ENCODE results near the gene ADGRL3. TPM values are rescaled to one million over a fixed set of nuclear protein-coding genes. Genes with fewer than 3 reads are reported as not detected.
"Not testable (repeated sequence)": the region's sequence is repeated elsewhere in the genome, so short reads cannot be mapped to it uniquely, and the experiment has no call there.

The ADGRL3 gene
- total RNA-seq, 1 experiment from 2014 or later = 1.2 TPM

DNA sequence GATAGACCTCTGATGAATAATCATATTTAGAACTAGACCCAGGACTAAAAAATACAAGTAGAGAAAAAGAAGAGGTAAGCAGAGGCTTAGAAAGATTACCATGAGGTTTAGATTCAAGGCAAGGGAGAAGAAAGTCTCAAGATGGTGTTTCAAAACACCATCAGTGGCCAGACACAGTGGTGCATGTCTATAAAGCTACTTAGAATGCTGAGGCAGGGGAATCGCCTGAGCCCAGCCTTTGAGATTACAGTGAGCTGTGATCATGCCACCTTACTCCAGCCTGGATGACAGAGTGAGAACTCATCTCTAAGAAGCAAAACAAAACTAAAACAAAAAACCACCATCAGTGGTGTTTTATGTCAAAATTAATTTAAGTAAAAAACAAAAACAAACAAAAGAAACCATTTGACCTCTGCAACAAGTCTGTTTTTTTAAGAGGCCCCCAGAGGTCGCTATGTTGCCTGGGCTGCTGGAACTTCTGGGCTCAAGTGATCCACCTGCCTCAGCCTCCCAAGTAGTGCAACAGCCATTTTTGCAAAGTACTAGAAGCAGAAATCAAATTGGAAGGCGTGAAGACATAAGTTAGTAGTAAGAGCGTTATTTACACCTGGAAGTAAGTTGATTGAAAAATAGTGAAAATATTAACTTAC lies 784.3 kb downstream of the ADGRL3 start:
- no peak for DNase-seq (ENCODE audit: low read depth)

DNA sequence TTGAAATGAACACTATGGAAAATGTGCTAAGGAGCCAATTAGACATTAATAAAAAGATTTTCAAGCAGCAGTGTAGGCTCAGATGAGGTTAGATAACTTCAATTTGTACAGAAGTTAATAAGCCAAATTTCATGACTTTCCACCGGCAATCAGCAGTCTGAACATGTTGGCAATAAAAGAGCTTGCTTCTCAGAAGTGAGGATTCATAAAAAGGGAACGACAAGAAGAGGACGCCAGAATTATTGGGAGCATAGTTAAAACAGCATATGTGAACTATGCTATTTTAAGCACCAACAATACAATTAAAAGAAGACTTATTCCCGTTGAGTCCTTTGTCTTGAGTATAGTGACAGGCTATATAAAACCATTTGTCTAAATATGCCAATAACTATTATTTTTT lies 785.3 kb downstream of the ADGRL3 start:
- no peak for DNase-seq (ENCODE audit: low read depth)

DNA sequence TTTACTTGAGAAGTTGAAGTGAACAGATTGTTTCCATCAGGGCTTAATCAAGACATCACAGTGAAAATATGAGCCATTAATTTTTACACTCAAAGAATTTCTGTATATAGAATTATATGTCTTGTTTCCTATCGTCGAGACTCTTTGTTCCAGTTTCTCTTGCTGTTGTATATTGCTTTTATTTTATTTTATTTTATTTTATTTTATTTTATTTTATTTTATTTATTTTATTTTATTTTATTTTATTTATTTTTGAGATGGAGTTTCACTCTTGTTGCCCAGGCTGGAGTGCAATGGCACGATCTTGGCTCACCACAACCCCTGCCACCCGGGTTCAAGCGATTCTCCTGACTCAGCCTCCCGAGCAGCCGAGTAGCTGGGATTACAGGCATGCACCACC lies 786.8 kb downstream of the ADGRL3 start:
- DNase-seq (ENCODE audit: low read depth) = not testable (repeated sequence)

DNA sequence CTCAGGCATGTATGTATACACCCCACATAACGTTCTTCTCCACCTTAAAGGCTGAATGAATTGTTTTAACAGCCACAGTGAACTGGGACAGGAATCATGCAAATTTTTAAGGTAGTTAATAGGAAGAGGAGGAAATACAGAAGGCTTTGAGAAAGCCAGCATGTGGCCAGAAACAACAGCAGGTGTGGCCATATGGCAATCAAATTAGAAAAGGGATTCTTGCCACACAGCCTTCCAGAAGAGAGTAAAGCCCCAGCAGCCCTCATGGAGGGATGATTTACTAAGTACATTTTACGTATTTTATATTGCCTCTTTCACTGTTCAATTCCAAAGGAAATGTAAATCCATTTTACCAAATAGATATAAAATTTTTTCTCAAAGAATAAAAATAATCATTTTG lies 792.2 kb downstream of the ADGRL3 start:
- no peak for DNase-seq (ENCODE audit: low read depth)

DNA sequence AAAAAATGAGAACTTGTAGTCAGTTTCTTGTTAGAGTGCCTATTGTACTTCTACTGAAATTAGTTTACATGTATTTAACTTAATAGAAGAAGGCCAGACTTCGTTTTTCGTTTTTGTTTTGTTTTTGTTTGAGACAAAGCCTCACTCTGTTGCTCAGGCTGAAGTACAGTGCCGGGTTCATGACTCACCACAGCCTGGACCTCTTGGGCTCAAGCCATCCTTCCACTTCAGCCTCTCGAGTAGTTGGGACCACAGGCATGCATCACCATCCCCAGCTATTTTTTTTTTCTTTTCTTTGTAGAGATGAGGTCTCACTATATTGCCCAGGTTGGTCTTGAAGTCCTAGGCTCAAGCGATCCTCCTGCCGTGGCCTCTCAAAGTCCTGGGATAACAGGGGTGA lies 793.9 kb downstream of the ADGRL3 start:
- peak; percentile 86 for DNase-seq (ENCODE audit: low read depth)

DNA sequence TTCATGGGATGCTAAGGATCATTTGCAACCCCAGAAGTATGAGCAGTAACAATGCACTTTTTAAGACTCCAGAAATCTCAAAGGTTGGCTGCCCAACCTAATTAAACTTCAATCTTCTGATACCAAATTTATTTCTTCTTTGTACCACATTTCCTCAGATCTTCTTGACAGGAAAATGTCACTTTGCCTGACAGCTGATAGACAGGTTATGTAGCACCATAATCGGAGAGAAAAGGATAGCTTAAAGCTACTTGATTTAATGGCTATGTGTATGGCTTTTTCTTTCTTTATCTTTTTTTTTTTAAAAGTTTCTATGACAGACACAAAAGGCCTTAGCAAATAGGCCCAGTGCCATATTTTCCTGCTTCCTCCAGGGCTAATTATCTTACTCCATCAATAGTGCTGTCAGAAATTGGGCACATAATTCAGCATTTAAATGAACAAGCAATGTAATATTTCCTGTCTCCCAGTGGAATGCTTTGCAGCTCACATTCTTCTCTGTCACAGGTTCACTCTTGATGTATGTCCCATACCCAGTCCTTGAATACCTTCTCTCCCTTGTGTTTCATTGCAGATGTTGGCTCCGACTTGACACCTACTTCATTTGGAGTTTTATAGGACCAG lies 795.7 kb downstream of the ADGRL3 start:
- no peak for DNase-seq (ENCODE audit: low read depth)

DNA sequence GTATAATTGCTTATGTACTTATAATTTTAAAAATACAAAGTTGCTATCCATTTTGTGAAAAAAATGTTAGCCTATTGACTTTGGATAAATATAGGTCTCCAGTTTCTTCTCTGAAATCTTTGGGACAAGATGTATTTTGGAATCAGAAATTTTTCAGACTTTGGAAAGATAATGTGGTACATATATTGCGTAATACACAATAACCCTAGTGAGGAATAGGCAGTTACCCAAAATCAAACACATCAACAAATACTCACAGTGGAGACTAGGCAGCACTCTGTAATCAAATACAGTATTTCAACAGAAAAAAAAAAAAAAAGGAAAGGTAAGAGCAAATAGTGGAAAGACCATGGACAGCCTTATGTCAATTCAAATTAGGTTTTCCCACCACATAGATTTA lies 796.8 kb downstream of the ADGRL3 start:
- DNase-seq (ENCODE audit: low read depth) = no peak

DNA sequence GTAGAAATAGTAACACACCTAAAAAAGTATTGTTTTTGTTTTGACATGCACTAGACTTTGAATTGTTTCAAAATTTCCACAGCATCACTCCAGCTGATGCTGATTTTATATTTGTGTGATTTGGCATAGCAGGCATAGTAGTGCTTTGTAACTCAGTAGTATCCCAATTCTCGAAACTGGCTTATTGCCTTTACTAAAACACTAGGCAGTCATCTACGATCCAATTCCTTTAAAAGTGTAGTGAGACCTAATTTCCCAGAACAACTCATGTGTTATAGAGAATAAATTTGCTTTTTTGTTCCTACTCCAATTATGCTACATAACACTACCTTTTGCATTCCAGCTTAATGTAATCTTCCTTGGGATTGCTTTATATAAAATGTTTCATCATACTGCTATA lies 797.7 kb downstream of the ADGRL3 start:
- DNase-seq (ENCODE audit: low read depth) = no peak

DNA sequence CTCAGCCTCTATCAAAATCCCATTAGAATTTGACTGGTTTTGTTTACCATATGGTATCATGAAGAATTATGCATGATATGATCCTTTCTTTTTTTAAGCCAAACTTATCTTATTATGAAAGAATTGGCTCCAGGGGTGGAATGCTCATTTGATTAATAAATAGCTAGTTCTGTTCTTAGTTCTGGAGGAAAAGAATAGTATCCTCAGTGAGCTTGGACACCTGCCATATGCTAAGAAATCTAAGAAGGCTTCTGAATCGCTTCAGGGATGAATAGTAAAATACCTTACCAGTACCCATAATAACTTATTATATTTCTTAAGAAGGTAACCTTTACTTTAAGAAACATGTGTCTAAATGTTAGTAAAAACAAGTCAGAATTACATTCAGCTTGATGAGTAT lies 803.6 kb downstream of the ADGRL3 start:
- no peak for DNase-seq (ENCODE audit: low read depth)

DNA sequence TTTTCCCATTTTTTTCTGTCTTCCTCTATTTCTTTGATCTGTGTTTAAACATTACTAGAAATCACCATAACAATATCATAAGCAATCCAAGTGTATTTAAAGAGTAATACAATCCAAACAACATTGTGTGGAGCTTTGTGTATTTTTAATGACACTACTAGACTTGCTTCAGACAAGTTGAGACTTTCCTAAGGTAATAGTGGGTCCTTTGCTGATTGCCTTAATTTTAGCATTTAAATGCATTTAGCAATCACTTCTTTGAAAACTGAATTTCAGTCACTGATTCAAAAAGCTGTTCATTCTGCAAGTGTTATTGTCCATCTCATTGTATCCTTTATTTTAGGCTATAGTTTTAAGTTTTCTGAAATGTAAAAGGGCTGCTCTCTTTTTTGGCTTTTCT lies 804.8 kb downstream of the ADGRL3 start:
- DNase-seq (ENCODE audit: low read depth) = no peak

DNA sequence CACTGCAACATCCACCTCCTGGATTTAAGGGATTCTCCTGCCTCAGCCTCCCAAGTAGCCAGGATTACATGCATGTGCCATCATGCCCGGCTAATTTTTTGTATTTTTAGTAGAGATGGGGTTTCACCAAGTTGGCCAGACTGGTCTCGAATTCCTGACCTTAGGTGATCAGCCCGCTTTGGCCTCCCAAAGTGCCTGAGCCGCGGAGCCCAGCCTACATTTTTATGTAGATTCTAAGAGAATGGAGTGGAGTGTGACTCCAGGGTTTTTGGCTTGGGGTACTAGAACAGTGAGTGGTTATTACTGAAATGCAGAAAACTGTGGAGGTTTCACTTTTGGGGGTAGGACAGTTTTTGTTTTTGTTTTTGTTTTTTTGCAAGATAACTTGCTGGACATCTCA lies 806.0 kb downstream of the ADGRL3 start:
- DNase-seq (ENCODE audit: low read depth) = no peak

DNA sequence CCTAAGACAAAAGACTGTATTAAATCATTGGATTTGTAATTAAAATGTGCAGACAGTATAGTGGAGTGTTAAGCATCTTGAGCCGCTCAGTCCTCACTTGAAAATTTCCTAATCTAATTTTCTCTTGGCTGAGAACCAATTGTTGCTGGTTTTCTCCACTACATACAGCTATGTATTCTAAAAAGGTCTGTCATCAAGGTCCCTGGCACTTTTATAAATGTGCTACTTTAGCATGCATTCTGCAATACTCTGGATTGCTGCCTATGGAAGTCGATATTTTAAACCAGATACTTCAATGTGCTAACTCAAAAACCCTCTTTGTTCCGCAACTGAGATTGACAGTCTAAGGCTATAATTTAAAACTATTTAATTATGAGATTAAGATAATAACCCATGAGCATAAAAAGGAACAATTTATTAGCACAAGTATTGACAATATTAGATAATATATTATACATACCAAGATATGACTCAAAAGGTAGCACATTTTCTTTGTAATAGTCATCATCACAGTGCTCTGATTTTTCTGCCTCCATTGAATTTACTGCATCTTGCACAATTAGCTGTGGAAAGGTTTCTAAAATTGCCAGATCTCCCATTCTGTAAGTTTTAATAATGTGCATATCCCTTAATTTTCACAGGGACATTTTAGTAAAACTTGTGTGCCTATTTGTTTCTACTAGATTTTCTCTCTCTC lies 815.1 kb downstream of the ADGRL3 start:
- no peak for DNase-seq (ENCODE audit: low read depth)

DNA sequence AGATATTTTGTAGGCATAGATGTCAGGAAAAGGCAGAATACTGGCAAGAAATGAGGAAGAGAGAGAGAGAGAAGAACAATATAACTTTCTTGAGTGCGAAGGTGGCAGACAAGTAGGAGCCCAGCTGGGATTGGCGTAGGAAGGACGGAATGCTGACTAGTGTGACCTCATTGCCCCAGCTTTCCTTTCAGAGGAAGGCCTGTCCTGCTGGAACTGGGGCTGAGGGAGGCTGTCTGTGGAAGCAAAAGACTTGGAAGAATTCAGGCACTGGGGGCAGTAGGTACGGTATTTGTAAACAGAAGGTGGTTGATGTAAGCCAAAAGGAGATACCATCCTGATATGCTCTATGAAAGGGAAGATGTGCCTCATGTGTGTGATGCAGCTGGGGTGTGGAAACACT lies 818.4 kb downstream of the ADGRL3 start:
- no peak for DNase-seq (ENCODE audit: low read depth)

DNA sequence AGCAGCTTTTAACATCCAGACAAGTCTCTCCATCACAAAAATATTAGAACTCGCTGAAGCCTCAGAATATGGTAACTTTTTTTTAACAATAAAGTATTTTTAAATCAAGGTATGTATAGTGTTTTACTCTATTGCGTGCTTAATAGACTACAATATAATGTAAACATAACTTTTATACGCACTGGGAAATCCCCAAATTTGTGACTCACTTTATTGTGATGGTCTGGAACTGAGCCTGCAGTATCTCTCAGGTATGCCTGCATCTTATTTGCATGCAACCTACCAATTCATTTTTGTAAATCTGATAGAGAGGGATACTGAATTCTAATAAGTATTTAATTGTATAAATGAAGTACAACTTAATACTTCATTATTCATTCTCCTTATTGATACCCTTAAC lies 823.5 kb downstream of the ADGRL3 start:
- DNase-seq (ENCODE audit: low read depth) = no peak

DNA sequence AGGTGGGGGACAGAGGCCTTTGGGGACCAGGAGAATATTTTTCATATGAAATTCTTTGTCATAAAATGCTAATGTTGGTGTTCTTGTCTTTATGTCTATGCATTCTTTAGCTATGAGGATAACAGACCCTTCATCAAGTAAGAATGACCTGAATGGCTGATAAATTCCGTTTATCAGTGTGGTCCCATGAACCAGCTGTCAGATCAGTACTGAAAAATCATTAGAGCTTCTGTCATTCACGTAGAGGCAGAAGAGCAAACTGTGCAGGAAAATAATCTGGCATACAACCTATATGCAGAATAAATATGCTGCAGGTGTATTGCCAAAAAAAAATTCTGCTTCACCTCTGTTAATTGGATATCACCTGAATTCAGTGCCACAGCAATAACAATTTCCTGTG lies 828.6 kb downstream of the ADGRL3 start:
- DNase-seq (ENCODE audit: low read depth) = no peak

DNA sequence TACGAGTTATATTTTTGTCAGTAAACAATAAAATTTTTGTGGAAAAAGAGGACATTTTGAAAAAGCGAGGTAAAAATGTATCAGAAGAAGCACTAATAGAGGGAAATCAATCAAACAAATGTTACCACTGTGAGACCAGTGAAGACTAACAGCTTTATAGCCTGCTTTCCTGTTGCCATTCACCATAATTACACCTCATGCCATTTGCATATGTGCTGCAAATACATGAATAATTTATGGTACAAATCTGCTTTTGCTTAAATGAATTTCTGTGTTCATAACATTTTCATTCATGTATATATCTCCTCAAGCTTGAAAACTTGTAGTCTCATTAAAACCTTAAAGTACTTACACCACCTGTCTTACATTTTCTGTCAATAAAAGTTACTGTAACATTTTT lies 830.8 kb downstream of the ADGRL3 start:
- no peak for DNase-seq (ENCODE audit: low read depth)

DNA sequence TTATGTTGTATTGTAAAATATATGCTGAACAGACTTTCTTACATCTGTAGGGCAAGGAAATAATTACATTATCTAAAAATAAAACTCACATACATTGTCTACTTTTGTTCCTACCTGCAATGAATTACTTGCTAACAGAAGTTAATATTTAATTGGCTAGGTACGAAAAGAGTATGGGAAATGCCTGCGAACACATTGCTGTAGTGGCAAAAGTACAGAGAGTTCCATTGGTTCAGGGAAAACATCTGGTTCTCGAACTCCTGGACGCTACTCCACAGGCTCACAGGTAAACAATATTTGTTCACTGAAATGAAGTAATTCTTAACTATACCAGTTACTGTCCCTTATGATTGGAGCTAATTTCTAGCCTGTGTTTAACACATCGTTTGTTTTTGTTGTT lies 837.4 kb downstream of the ADGRL3 start:
- no peak for DNase-seq (ENCODE audit: low read depth)

DNA sequence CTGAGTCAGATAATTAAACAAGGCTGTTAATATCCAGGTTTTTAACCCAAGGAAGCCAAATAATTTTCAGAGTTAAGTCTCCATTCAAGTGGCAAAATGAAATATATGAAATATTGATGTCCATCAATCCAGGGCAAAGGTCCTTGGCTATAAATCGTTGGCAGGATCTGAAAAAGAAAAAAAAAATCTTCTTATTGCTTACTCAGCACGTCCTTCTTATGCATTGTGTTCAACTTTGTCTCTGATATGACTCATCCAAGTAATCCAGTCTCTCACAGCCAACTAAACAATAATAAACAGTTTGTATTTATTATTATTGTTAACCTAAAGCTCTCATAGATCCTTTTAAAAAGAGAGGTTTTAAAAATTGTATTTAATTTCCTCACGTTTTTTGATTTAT lies 851.2 kb downstream of the ADGRL3 start:
- DNase-seq (ENCODE audit: low read depth) = no peak

DNA sequence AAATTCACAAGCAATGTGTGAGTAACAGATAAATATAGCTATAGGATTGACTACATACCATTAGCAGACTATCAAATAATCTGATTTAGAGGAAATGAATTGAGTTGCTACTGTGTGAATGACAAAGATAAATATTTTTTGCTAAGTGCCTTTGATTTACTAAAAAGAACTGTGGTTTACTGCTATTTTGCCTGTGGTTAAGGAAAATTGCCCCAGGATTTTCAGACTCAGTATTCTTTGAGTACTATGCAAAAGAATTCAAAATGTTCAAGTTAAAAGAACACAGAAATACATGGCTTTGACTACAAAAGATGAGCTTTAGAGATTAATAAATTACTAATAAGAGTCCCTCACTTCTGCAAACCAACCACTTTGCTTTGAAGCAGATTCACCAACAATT lies 853.8 kb downstream of the ADGRL3 start:
- DNase-seq (ENCODE audit: low read depth) = no peak

DNA sequence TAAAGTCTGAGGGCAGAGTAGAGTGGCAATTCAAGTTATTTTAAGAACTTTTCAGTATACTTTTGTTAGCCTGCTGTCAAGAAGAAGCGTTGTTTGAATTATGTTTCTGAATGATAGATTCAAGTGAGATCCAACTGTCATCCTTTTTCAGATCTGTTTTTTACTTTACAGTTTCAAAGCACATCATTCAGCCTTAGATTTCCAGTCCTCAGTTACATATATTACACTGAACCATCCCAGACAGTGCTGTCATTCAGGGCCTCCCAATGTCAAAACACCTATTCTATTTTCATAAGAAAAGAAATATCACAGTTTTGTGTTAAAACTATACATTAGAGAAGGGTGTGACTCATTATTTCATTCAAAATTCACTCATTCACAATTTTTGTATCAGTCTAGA lies 856.9 kb downstream of the ADGRL3 start:
- no peak for DNase-seq (ENCODE audit: low read depth)

DNA sequence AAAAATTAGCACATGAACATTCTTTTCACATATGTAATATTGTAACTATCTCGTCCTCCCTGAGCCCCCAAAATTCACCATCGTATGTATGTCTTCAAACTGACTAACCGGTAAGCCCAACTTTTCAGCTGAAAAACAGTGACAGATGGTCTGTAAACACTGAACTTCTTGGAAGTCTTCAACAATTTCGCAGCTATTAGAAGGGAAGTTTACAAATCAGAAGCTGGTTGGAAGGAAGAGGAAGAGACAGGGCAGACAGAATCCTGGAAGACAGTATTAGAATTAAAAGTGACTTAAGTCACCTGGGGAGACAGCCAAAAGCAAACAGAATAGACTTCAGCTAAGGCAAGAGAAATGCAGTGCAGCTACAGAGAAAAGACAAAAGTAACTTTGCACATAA lies 858.4 kb downstream of the ADGRL3 start:
- no peak for DNase-seq (ENCODE audit: low read depth)

DNA sequence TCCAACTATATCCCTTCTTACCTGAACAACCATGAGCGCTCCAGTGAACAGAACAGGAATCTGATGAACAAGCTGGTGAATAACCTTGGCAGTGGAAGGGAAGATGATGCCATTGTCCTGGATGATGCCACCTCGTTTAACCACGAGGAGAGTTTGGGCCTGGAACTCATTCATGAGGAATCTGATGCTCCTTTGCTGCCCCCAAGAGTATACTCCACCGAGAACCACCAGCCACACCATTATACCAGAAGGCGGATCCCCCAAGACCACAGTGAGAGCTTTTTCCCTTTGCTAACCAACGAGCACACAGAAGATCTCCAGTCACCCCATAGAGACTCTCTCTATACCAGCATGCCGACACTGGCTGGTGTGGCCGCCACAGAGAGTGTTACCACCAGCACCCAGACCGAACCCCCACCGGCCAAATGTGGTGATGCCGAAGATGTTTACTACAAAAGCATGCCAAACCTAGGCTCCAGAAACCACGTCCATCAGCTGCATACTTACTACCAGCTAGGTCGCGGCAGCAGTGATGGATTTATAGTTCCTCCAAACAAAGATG lies 870.2 kb downstream of the ADGRL3 start:
- DNase-seq (ENCODE audit: low read depth) = no peak

DNA sequence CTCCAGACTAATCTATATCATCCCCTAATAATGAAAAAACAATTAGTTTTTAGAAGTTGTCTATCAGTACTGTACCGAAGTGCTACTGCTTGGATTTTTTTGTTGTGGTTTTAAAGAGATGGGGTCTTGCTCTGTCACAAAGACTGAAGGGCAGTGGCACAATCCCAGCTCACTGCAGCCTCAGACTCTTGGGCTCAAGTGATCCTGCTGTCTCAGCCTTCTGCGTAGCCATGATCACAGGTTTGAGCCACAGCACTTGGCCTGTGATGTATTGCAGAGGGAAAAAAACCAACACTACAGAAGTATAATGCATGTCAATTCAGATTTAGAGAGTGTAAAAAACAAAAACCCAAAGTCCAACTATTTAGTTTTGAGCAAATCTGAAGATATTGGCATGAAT lies 875.0 kb downstream of the ADGRL3 start:
- DNase-seq (ENCODE audit: low read depth) = no peak

Data from HT1080 (cell line).